ENCODE results near the gene SF3B6. TPM values are rescaled to one million over a fixed set of nuclear protein-coding genes. Genes with fewer than 3 reads are reported as not detected.
A peak's percentile ranks its signal among the peaks of the same experiment; 100 is the strongest.

SF3B6 gene
- total RNA-seq, result 100 to 1,000 TPM in 2 of 3 donors, 10 to 100 TPM in 1; 91.7 to 125 (median 110) TPM

- Histone ChIP-seq H3K9me3 (no peaks in the 10 kb centered on the region), H3K4me1 (no peaks in the 10 kb centered on the region), H3K27ac (peak within 1 kb of the TSS; percentile 97 to 99), H3K36me3 (no peaks in the 10 kb centered on the region), H3K4me3 (peak within 1 kb of the TSS; percentile 74 to 90 (median 89)), H3K27me3 (no peaks in the 10 kb centered on the region)
- DNase-seq (ENCODE audit: low spot score in 2 of 2), result peak; percentile 100
- TF ChIP-seq CTCF (IDR thresholded peaks at IDR 0.05) (no peak), POLR2A (IDR thresholded peaks at IDR 0.05) (peak; percentile 78), POLR2AphosphoS5 (IDR thresholded peaks at IDR 0.05) (peak; percentile 94 to 98 (median 95))
- intact Hi-C loops (cut with DNase I; ENCODE audit: low total_unique reads), result no loop called here
These were observed at the start of gene SF3B6 for GRCh38 chr2:24075915-24076848. SF3B6 (minus strand) TSS chr2:24076326; CDS start chr2:24076229, 97 bp downstream.

- no peaks in the 10 kb centered on the region for H3K4me1 ChIP-seq
- peak overlapping the region; percentile 96 to 97 for H3K27ac ChIP-seq
- intact Hi-C loops (cut with DNase I; ENCODE audit: low total_unique reads), result no loop called here
- no peaks in the 10 kb centered on the region for H3K27me3 ChIP-seq
- TF ChIP-seq CTCF (IDR thresholded peaks at IDR 0.05), result no peak
- TF ChIP-seq POLR2A (IDR thresholded peaks at IDR 0.05), result no peak
- no peak for TF ChIP-seq POLR2AphosphoS5 (IDR thresholded peaks at IDR 0.05)
- no peak for DNase-seq (ENCODE audit: low spot score in 2 of 2)
- no peaks in the 10 kb centered on the region for H3K9me3 ChIP-seq
- H3K36me3 ChIP-seq, result no peaks in the 10 kb centered on the region
- peak overlapping the region; percentile 63 to 87 (median 81) for H3K4me3 ChIP-seq
These were observed 47.9 kb upstream of the SF3B6 start for GRCh38 chr2:24123922-24124580.

- Histone ChIP-seq H3K4me1 (no peaks in the 10 kb centered on the region), H3K9me3 (no peaks in the 10 kb centered on the region), H3K27me3 (no peaks in the 10 kb centered on the region), H3K36me3 (no peaks in the 10 kb centered on the region), H3K27ac (peak within 1 kb of the TSS; percentile 96 to 97), H3K4me3 (peak within 1 kb of the TSS; percentile 63 to 87 (median 81))
- no peak for TF ChIP-seq CTCF (IDR thresholded peaks at IDR 0.05)
- peak; percentile 52 to 80 (median 73) for TF ChIP-seq POLR2AphosphoS5 (IDR thresholded peaks at IDR 0.05)
- TF ChIP-seq POLR2A (IDR thresholded peaks at IDR 0.05), result no peak
- intact Hi-C loops (cut with DNase I; ENCODE audit: low total_unique reads), result no loop called here
- peak; percentile 81 to 87 for DNase-seq (ENCODE audit: low spot score in 2 of 2)
These were observed 47.2 kb upstream of the SF3B6 start, which contains the start of the genes FAM228B and PFN4 for GRCh38 chr2:24123195-24123921. FAM228B (plus strand) TSS chr2:24123469; CDS start chr2:24124362, 893 bp downstream. PFN4 (minus strand) TSS chr2:24123334; CDS start chr2:24122535, 799 bp downstream.

- DNase-seq (ENCODE audit: low spot score in 2 of 2), result no peak
- H3K4me3 ChIP-seq, result peak overlapping the region; percentile 63 to 87 (median 81)
- no peaks in the 10 kb centered on the region for H3K4me1 ChIP-seq
- H3K36me3 ChIP-seq, result no peaks in the 10 kb centered on the region
- H3K27ac ChIP-seq, result peak overlapping the region; percentile 96 to 97
- no peaks in the 10 kb centered on the region for H3K27me3 ChIP-seq
- H3K9me3 ChIP-seq, result no peaks in the 10 kb centered on the region
- TF ChIP-seq POLR2AphosphoS5 (IDR thresholded peaks at IDR 0.05), result no peak
- no peak for TF ChIP-seq CTCF (IDR thresholded peaks at IDR 0.05)
- TF ChIP-seq POLR2A (IDR thresholded peaks at IDR 0.05), result no peak
- intact Hi-C loops (cut with DNase I; ENCODE audit: low total_unique reads), result no loop called here
These were observed 46.5 kb upstream of the SF3B6 start for GRCh38 chr2:24122366-24123194.

Data from breast epithelium (tissue), 4 donors.